Omental fat pad (tissue), 4 donors: ENCODE data around the gene DSC3. TPM values are rescaled to one million over a fixed set of nuclear protein-coding genes. Genes with fewer than 3 reads are reported as not detected.

Source experiments
- ATAC-seq: fragments of 150-250 bp; one replicate; pipeline ENCODE4 v1.9.1; 2016; ENCODE audit warnings: mild to moderate bottlenecking, moderate library complexity; ENCODE audit not compliant: low FRiP score
- DNase-seq: peaks from one replicate; pipeline ENCODE4 v3.0.0-alpha.2; 2019; ENCODE audit warnings: low spot score
- total RNA-seq, 4 donors: library from RNA; depleted of rRNA; stranded (reverse); fragments of >200 nt; gene quantifications; one replicate each; pipeline ENCODE4 v1.1.0, GENCODE V29; 2016
- TF ChIP-seq, protein P1 (sequence below), 3 donors: fragments of 450-650 bp; IDR thresholded peaks; one replicate each; pipeline ENCODE4 v1.5.1; 2016 to 2017; ENCODE audit warnings: antibody characterized with exemption in 3 of 3, mild to moderate bottlenecking in 3 of 3, moderate library complexity in 2 of 3

Gene DSC3
- 10 to 100 TPM in 3 of 4 donors, under 1 TPM in 1; 0.32 to 60.2 (median 20.9) TPM for total RNA-seq

DNA sequence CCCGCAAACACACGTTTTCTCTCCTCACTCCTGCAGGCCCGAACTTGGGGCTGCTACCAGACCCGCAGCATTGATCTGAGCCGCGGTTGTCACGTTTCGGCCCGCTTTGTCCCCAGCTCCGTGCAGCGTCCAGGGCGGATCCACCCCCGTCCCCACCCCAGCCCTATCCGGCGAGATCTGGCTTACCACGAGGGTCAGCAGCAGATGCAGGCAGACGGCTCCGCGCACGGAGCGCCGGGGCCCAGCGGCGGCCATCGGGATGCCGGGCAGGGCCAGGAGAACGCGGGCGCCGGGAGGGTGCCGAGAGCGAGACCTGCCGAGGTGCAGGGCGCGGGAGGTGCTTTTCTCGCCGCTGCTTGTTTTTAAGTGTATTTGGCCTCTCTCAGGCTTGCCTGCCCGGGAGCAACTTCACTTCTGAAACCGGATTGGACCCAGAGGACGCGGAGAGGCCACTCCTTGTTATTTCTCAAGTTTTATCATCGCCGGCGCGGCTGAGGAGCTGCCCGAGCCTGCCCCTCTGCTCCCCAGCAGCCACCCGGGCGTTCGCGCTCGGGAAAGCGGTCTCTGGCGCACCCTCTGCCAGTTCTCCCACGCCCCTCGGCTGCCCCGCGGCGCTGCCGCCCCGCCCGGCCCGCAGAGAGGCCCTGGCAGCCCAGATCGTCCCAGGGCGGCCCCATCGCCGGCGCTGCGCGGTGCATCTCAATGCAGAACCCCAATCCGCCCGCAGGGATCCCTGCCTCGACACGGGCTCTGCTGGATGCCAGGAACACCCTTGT is at the start of gene DSC3:
DSC3 (minus strand) TSS at position 337 of the 776 bp plus-strand sequence; CDS start at position 255, 82 bp downstream.
- peak; percentile 25 for DNase-seq
- TF ChIP-seq, protein P1, sequence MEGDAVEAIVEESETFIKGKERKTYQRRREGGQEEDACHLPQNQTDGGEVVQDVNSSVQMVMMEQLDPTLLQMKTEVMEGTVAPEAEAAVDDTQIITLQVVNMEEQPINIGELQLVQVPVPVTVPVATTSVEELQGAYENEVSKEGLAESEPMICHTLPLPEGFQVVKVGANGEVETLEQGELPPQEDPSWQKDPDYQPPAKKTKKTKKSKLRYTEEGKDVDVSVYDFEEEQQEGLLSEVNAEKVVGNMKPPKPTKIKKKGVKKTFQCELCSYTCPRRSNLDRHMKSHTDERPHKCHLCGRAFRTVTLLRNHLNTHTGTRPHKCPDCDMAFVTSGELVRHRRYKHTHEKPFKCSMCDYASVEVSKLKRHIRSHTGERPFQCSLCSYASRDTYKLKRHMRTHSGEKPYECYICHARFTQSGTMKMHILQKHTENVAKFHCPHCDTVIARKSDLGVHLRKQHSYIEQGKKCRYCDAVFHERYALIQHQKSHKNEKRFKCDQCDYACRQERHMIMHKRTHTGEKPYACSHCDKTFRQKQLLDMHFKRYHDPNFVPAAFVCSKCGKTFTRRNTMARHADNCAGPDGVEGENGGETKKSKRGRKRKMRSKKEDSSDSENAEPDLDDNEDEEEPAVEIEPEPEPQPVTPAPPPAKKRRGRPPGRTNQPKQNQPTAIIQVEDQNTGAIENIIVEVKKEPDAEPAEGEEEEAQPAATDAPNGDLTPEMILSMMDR (IDR thresholded peaks at IDR 0.05): no peak

DNA sequence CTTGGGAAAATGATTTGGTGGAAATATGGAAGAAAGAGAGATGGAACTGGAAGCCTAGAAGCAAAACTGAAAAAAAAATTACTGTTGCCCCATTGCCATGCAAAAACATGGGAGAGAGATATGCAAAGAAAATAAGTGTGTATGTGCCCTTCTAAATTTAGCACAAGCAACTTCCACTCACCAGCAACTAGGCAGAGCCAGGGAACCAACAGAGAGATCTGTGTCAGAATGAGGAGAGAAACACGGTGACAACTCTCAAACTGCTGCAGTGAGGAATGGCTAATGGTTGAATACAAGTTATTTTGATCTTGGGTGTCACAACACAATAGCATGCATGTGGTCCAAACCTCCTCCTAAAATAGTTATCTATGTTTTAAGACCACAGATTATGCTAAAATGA is 48.8 kb upstream of the DSC3 start:
- TF ChIP-seq, protein P1 (IDR thresholded peaks at IDR 0.05): no peak
- DNase-seq (no peak), ATAC-seq (no peak)

More for the DNA sequence above, at the start of gene DSC3:
- peak; percentile 62 for ATAC-seq

DNA sequence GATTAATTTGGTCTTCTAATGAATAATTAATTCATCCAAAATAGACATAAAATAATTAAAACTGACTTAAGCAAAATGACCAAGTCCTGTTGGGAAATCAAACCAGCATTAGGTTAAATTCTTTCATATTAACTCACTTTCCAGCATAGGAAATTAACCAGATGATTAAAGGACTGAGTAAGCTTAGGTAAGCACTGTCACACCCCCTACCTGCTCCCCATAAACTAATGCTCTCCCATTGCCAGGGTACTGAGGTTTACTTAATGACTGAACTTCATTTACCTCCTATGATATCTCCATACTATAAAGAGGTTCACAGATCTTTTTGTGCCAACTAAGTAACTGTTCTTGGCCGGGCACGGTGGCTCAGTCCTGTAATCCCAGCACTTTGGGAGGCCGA is 46.0 kb upstream of the DSC3 start:
- DNase-seq (no peak), ATAC-seq (no peak)
- TF ChIP-seq, protein P1 (IDR thresholded peaks at IDR 0.05): no peak

DNA sequence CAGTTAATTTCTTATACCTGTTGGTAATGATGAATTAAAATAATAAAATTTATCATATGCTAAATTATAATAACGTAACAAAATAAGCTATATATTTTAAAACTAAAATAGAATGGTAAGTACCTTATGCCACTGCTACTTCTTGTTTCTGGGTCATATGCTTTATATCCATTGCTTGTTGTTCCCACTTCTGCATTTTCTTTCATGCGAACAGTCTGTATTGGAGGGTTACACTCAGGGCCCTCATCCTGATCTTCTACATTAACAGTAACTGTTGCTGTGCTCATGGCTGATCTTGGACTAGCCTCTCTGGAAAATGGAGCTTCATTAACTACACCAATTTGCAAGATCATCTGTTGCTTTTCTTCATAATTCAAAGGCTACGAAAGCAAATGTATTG is 37.4 kb upstream of the DSC3 start:
- DNase-seq: no peak
- TF ChIP-seq, protein P1 (IDR thresholded peaks at IDR 0.05): no peak
- no peak for ATAC-seq

DNA sequence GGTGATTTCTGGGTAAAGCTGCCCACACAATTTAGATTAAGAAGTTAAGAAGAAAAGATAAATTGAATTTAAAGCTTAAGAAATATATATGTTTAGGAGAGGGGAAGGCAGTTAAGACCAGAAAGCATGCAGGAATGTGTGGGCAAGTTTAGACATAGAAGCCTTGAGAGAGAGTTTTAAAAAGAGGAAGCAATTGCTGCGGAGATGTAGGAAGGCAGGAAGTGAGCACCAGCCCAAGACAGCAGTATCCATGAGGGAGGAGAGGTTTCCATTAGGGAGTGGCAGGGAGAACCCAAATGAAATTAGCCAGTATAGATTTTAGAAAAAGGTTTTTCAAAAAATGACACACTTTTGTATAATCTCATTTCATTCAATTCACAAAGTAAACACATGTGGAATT is 35.3 kb upstream of the DSC3 start:
- no peak for DNase-seq
- no peak for ATAC-seq
- TF ChIP-seq, protein P1 (IDR thresholded peaks at IDR 0.05): no peak

DNA sequence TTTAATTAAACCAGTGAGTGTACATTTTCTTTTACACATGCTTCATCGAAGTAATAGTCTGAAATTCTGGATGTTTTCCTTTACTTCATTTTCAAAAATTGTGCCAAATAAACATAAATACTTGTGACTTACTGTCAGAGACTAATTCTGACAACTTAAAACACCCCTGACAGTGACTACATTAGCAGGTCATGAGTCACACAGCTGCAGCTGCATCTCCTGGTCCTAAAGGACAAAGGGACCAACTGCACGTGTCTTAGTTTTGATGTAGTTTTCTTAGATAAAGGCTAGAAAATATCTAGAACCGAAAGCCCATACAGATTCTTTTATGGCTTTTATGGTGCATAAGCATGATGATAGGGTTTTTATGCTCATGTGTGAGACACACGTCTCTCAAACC is 29.6 kb upstream of the DSC3 start:
- TF ChIP-seq, protein P1 (IDR thresholded peaks at IDR 0.05): no peak
- DNase-seq: no peak
- no peak for ATAC-seq

DNA sequence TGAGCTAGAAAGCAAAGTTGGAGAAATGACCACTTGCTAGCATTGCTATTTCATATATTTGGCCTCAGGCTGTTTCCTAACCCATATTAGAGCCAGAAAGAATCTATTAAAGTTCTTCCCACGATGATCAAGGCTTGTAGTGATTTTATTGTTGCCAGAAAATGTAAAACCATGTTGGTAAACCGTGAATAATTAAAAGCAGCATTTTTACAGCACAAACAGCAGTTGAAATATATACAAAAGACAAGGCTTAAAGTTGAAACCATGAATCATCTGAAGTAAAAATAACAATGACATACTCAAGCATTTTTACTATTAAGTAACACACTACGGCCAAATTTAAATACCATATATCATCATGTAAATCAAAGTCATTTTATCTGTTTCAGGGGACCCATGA is 27.7 kb upstream of the DSC3 start:
- TF ChIP-seq, protein P1 (IDR thresholded peaks at IDR 0.05): no peak
- ATAC-seq (no peak), DNase-seq (no peak)
